IPS-18a (cell line): ENCODE results near the gene GPR42.
"Not testable (repeated sequence)": the region's sequence is repeated elsewhere in the genome, so short reads cannot be mapped to it uniquely, and the experiment has no call there.

Source experiments
- H3K27ac ChIP-seq: one replicate; pipeline ENCODE4 v1.5.1; 2013; ENCODE audit warnings: low read length
- H3K27me3 ChIP-seq: one replicate; pipeline ENCODE4 v1.6.1; 2013; ENCODE audit warnings: mild to moderate bottlenecking, low read length; ENCODE audit not compliant: control insufficient read depth, insufficient read depth
- H3K36me3 ChIP-seq: one replicate; pipeline ENCODE4 v1.6.1; 2013; ENCODE audit warnings: low read depth, low read length; ENCODE audit not compliant: control insufficient read depth
- H3K4me1 ChIP-seq: one replicate; pipeline ENCODE4 v1.6.1; 2013; ENCODE audit warnings: low read depth, low read length; ENCODE audit not compliant: control insufficient read depth
- H3K4me3 ChIP-seq: one replicate; pipeline ENCODE4 v1.5.1; 2013; ENCODE audit warnings: low read length
- H3K9ac ChIP-seq: one replicate; pipeline ENCODE4 v1.6.1; 2013; ENCODE audit warnings: mild to moderate bottlenecking, low read length, moderate library complexity
- H3K9me3 ChIP-seq: one replicate; pipeline ENCODE4 v1.6.1; 2013; ENCODE audit warnings: low read depth, low read length; ENCODE audit not compliant: control insufficient read depth

The GPR42 gene

GRCh38 chr19:35374031-35374430, 3.2 kb downstream of the GPR42 start:
- not testable (repeated sequence) for H3K4me1 ChIP-seq, H3K36me3 ChIP-seq, H3K27me3 ChIP-seq, H3K4me3 ChIP-seq, H3K27ac ChIP-seq, H3K9ac ChIP-seq, H3K9me3 ChIP-seq

- Histone ChIP-seq H3K27ac (no peak overlapping the region), H3K36me3 (no peaks in the 10 kb centered on the region), H3K27me3 (no peaks in the 10 kb centered on the region), H3K4me1 (peaks cover 4% of the 10 kb centered on the region), H3K9ac (no peak overlapping the region), H3K9me3 (no peaks in the 10 kb centered on the region), H3K4me3 (no peak overlapping the region)
Observed at GRCh38 chr19:35375505-35376307, 4.8 kb downstream of the GPR42 start.

- Histone ChIP-seq H3K27me3 (no peaks in the 10 kb centered on the region), H3K36me3 (no peaks in the 10 kb centered on the region), H3K27ac (no peak overlapping the region), H3K4me3 (no peak overlapping the region), H3K4me1 (peaks cover 4% of the 10 kb centered on the region), H3K9me3 (no peaks in the 10 kb centered on the region), H3K9ac (no peak overlapping the region)
Observed at GRCh38 chr19:35377656-35378055, 6.8 kb downstream of the GPR42 start.

GRCh38 chr19:35378356-35378755, 7.5 kb downstream of the GPR42 start:
- Histone ChIP-seq H3K9ac (no peak overlapping the region), H3K4me3 (no peak overlapping the region), H3K4me1 (peaks cover 4% of the 10 kb centered on the region), H3K27ac (no peak overlapping the region), H3K27me3 (no peaks in the 10 kb centered on the region), H3K9me3 (peaks cover under 1% of the 10 kb centered on the region), H3K36me3 (no peaks in the 10 kb centered on the region)

- not testable (repeated sequence) for H3K36me3 ChIP-seq
Observed at GRCh38 chr19:35379545-35379944, 8.7 kb downstream of the GPR42 start.

GRCh38 chr19:35379992-35380391, 9.1 kb downstream of the GPR42 start:
- H3K27me3 ChIP-seq: no peaks in the 10 kb centered on the region

More at GRCh38 chr19:35379545-35379944, 8.7 kb downstream of the GPR42 start:
- H3K9ac ChIP-seq, H3K4me3 ChIP-seq, H3K4me1 ChIP-seq, H3K27me3 ChIP-seq, H3K9me3 ChIP-seq, H3K27ac ChIP-seq: not testable (repeated sequence)

GRCh38 chr19:35380450-35381124, 9.7 kb downstream of the GPR42 start:
- no peak overlapping the region for H3K4me3 ChIP-seq
- H3K27ac ChIP-seq: no peak overlapping the region
- no peaks in the 10 kb centered on the region for H3K27me3 ChIP-seq
- peaks cover 4% of the 10 kb centered on the region for H3K4me1 ChIP-seq
- H3K36me3 ChIP-seq: no peaks in the 10 kb centered on the region
- no peak overlapping the region for H3K9ac ChIP-seq
- peaks cover 13% of the 10 kb centered on the region for H3K9me3 ChIP-seq

More at GRCh38 chr19:35379992-35380391, 9.1 kb downstream of the GPR42 start:
- Histone ChIP-seq H3K4me1 (peaks cover 4% of the 10 kb centered on the region), H3K9ac (no peak overlapping the region), H3K9me3 (peaks cover 9% of the 10 kb centered on the region), H3K36me3 (no peaks in the 10 kb centered on the region), H3K4me3 (no peak overlapping the region), H3K27ac (no peak overlapping the region)

GRCh38 chr19:35381318-35381717, 10.4 kb downstream of the GPR42 start:
- Histone ChIP-seq H3K4me3 (no peak overlapping the region), H3K9ac (no peak overlapping the region), H3K27ac (no peak overlapping the region)

GRCh38 chr19:35381926-35382325, 11.1 kb downstream of the GPR42 start:
- Histone ChIP-seq H3K9me3 (peaks cover 18% of the 10 kb centered on the region), H3K27ac (no peak overlapping the region), H3K36me3 (no peaks in the 10 kb centered on the region), H3K4me3 (no peak overlapping the region), H3K9ac (no peak overlapping the region), H3K4me1 (peaks cover 2% of the 10 kb centered on the region), H3K27me3 (no peaks in the 10 kb centered on the region)

More at GRCh38 chr19:35381318-35381717, 10.4 kb downstream of the GPR42 start:
- H3K27me3 ChIP-seq: no peaks in the 10 kb centered on the region
- peaks cover 4% of the 10 kb centered on the region for H3K4me1 ChIP-seq
- H3K9me3 ChIP-seq: peaks cover 13% of the 10 kb centered on the region
- H3K36me3 ChIP-seq: no peaks in the 10 kb centered on the region

GRCh38 chr19:35383536-35383935, 12.7 kb downstream of the GPR42 start:
- Histone ChIP-seq H3K9ac (no peak overlapping the region), H3K4me1 (no peaks in the 10 kb centered on the region), H3K27ac (no peak overlapping the region), H3K36me3 (no peaks in the 10 kb centered on the region), H3K9me3 (peaks cover 19% of the 10 kb centered on the region), H3K4me3 (no peak overlapping the region), H3K27me3 (no peaks in the 10 kb centered on the region)

GRCh38 chr19:35388277-35389054, 17.6 kb downstream of the GPR42 start:
- H3K36me3 ChIP-seq: no peaks in the 10 kb centered on the region
- H3K9ac ChIP-seq: no peak overlapping the region
- H3K27ac ChIP-seq: no peak overlapping the region
- H3K9me3 ChIP-seq: peaks cover 18% of the 10 kb centered on the region
- no peak overlapping the region for H3K4me3 ChIP-seq
- no peaks in the 10 kb centered on the region for H3K27me3 ChIP-seq
- no peaks in the 10 kb centered on the region for H3K4me1 ChIP-seq
